ENCODE measurements around the gene SERPINE1.
A peak's percentile ranks its signal among the peaks of the same experiment; 100 is the strongest.

Gene SERPINE1

DNA sequence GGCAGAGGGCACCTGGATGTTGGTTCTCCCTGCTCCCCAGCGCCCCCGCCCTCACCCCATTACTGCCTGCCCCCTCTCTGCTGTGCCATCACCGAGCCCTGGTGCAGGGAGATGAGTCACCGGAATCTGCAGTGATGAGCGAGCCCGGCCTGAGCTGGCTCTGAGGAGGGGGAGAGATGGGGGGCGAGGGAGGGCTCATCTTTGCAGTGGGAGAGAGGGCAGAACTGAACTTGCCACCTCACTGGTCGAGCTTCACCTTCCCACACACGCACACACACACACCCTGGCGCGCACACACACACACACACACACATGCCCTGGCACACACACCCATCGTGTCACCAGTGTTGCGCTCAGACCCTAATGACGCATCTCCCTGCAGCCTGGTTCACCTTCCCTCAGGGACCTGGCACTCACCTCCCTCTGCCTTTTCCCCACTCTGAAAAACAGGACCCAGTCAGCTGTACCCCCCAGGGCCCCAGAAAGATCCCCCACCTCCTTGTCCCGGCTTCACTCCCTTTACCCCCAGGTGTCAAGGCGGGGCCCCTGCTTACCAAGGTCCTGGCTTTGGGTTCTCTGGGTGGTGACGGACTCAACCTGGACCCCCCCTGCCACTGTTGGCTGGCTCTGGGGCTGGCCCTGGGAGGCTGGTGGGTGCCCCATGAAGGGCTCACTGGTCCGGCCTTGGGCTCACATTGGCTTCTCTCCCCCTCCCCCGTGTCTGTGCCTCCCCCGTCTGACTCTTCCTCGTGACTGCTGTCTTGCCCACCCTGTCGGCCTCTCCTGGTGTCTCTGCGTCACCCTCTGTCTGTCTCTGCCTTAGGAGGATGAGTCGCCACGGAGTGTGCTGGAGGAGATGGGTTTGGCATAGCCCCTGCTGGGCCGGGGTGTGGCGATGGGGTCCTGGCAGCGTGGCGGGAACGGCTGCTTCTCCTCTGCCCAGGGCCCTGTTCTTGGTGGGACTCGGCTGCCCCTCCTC is 33.1 kb downstream of the SERPINE1 start:
- no peak for DNase-seq

DNA sequence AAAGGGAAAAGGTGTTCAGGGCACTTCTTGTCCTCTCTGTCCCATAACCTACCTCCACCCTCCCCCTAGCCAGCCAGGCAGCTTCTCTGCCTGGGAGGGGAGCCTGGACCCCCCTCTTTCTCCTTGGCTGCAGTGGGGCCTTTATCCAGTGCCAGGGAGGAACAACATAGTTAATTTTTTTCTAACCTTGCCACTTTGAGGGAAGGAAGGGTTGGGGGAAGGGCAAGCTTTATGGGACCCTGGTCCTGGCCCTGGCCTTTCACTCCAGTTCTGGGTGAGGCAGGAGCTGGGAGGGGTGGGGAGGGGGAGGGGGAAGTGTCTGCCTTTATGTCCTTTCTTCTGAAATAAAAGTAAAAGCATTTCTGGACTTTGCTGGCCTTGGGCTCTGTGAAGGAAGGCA is 34.0 kb downstream of the SERPINE1 start:
- no peak for DNase-seq

DNA sequence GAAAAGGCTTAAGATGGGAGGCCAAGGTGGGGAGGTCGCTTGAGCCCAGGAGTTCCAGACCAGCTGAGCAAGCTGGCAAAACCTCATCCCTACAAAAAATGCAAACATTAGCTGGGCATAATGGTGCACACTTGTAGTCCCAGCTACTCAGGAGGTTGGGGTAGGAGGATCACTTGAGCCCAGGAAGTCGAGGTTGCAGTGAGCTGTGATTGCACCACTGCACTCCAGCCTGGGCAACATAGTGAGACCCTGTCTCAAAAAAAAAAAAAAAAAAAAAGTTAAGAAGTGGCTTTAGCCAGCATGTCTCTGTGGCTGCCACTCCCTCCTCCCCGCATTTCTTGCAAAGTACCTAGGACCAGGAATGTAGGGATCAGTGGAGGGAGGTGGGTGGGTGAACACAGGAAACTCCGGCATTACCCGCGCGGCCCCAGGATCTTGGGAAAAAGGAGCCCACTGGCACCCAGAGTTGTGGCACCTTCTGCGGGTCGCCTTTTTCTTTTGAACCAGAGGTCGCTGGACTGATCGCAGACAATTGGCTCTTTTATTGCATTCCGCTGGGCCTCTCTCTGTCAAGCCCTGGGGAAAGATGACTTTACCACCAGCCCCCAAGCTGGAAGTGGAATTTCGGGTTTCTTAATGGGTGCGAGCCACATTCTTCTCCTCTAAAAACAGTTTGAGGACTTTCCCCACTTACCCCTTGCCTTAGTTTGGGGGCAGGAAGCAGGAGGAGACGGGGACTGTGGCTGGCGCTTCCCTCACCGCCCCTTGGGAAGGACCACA is 35.0 kb downstream of the SERPINE1 start:
- DNase-seq = no peak

- DNase-seq = peak; percentile 15
Measured at GRCh38 chr7:101162551-101163278, 35.8 kb downstream of the SERPINE1 start.

DNA sequence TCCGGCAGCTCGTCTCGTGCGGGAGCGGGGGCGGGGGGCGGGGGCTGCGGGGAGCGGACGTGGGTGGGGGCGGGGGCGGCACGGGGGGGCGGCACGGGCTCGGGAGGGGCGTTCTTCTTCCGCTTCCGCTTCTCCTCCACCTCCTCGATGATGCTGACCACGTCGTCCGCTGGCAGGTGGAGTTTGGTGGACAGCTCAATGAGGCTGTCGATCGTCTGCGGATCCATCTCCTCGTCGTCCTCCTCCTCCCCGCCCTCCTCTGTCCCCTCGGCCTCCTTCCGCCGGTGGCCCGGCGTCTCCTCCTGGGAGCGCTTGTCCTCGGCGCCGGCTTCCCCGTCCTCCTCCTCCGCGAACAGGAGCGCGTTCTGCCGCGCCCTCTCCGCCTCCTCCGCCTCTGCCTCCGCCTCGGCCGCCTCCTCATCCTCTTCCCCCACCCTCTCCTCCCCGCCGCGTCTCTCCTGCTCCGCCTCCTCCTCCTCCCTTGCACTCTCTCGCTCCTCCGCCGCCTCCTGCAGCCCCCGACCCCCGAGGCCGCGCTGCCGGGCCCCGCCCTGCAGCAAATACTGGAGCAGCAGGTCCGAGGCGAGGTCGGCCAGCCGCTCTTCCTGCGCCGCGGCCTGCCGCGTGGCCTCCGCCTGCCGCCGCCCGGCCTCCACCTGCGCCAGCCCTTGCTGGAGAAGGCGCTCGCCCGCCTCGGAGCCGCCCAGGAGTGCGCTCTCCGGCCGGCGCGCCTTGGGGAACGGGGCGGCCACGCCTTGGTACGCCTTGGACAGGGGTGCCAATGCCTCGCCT is 36.6 kb downstream of the SERPINE1 start:
- peak; percentile 59 for DNase-seq

DNA sequence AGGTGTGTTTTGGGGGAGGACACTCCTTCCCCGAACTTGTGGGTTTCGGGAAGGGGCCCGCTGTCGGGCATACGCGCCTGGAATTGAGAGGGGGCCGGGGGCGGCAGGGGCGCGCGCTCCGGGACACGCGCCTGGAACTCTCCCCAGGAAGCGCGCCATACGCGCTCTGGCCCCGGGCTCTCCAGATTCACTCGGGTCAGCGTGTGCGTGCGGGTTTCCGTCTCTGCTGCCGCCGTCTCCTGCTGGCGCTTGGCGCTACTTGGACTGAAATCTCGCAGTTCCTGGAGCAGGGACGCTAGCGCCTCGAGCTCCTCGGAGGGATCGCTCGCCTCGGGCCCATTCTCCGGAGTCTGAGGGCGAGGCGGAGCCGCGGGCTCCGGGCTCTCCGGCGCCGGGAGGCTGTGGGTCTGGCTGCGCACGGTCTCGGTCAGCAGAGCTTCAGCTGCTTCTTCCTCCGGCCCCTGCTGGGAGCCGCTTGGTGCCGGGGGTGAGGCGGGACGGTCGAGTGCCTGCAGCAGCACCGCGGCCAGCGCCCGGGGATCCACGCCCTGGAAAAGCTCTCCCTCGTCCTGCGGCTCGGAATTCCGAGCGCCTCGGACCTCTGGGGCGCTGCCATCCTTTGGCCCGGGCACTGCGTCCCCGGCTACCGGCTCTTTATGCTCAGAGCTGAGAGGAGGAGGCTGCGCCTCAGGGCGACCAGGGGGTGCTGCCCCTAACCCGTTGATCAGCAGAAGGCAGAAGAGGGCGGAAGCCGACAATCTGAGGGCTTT is 37.4 kb downstream of the SERPINE1 start:
- peak; percentile 22 for DNase-seq

DNA sequence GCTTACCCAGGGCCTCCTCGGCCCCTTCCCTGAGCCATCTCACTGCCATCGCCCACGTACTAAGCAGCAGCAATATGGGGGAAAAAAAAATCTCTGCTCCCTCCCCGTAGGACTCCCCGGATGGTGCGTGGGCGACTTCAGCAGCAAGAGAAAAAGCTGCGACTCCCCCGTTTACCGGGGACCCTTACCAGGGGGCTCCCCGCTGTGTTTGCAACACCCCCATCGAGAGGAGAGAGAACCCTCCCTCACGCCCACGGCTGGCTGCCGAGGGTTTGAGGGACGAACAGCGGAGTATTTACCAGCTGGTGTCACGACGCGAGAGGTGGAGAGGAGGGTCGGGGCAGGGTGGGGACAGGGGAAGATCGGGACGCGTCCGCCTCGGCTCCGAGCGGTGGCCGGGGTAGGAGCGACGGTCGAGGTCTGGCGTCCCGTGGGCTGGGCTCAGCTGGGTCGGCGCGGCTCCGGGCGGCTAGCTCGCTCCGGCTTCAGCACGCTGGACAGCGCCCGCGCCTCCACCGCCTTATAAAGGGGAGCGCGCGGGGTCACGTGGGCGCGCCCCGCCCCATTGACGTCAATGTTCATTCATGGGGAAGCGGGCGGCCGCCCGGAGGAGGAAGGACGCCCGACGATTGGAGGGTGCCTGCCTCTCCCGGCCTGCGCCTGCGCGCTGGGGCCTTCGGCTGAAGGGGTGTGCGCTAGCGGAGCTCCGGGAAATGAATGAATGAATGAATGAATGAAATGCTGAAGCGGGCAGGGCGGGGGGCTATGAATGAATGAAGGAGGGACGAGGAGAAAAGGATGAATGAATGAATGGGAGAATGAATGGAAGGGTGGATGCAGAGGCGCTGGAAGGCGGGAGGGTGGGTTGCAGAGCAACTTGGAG is 38.4 kb downstream of the SERPINE1 start, which contains the start of gene VGF:
TSS of gene VGF (minus strand) at position 495 of the 883 bp plus-strand sequence. CDS start 726 bp downstream, outside the sequence.
- peak; percentile 93 for DNase-seq

- DNase-seq = no peak
Measured at GRCh38 chr7:101165958-101166647, 39.2 kb downstream of the SERPINE1 start.

GRCh38 chr7:101166648-101166908 is 39.7 kb downstream of the SERPINE1 start:
- DNase-seq = no peak

DNA sequence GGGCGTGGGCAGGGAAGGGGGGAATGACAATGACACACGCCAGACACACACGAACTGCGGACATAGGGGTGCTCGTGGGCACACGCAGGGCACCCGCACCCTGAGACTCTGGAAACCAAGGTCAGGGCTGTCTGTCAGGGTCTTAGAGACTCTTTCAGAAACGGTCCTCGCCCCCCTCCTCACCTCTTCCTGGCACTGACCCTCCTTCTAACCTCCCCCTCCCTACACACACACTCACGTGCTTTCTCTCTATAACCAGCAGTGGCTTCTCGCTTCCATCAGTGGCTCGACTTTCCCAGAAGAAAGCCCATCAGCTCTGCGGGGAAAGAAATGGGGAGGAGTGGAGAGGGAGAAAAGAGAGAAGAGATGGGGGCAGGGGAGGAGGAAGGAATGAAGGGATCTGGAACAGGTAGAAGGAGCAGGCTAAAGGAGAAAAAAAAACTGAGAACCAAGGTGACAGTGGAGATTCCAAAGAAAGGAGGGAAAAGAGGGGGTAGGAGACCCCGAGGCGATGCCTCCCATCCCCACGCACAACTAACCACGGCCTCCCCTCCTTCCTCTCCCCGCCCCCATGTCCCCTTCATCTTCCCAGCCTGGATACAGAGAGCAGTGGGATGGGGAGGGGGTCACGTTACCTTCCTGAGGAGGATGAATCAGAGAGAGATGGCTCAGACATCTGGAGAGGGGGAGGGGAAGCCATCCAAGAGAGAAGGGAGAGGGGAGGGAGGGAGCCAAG is 40.2 kb downstream of the SERPINE1 start:
- no peak for DNase-seq

- no peak for DNase-seq
Measured at GRCh38 chr7:101167645-101168411, 40.9 kb downstream of the SERPINE1 start.

DNA sequence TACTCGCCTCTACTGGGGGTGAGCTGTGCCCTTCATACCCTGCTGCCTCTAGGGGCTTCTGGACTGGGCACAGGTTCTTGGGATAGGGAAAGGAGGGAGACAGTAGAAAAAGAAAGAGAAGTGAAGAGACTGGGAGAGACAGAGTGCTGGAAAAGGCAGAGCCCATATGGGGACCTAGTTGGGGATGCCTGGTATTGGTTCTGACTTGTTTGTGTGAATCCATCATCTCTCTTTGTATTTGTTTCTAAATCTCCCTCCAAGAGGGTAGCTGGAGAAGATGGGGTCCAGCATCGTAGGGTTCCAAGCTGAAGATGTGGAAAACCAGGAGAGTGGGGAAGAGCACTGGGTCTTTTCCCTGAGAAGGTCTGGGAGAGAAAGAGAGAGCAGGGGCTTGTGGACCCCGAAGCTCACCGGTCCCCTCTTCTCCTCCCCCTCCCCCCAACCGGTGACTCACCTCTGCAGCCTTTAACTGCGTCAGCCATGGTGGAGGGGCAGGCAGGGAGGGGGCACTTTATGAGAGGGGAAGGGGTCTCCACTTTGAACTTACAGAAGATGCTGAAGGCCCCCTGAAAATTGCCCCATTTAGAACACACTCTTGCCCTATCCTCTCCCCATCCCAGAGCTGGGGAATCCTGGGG is 41.6 kb downstream of the SERPINE1 start:
- DNase-seq = no peak

DNA sequence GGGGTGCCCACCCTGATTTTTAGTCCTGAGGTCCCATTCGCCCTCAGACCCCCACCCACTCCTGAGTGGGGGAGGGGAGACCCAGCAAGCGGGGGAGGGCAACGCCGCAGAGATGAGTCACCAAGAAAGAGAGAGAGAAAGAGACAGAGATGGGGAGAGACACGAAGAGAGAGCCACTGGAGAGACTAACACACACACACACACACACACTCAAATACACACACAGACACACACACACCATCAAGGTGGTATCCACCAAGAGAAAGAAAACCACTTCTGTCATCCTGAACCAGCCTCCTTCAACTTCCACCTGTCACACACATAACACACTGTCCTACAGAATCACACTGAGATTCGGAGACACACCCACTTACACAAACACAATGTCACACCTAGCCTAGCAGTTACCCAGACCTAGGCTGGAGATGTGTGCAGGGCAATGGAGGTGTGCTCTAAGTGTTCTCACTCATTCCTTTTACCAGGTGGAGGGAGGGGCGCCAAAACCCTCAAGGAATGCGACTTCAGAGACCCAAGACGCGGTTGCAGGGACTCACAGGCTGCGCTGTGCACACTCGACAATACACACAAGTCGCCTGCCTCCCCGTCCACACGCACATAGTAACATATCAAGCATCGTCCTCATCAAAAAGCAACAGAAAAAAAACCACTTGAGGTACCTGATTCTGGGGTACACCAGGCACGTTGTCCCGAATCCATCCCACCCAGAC is 42.4 kb downstream of the SERPINE1 start:
- DNase-seq = no peak

DNA sequence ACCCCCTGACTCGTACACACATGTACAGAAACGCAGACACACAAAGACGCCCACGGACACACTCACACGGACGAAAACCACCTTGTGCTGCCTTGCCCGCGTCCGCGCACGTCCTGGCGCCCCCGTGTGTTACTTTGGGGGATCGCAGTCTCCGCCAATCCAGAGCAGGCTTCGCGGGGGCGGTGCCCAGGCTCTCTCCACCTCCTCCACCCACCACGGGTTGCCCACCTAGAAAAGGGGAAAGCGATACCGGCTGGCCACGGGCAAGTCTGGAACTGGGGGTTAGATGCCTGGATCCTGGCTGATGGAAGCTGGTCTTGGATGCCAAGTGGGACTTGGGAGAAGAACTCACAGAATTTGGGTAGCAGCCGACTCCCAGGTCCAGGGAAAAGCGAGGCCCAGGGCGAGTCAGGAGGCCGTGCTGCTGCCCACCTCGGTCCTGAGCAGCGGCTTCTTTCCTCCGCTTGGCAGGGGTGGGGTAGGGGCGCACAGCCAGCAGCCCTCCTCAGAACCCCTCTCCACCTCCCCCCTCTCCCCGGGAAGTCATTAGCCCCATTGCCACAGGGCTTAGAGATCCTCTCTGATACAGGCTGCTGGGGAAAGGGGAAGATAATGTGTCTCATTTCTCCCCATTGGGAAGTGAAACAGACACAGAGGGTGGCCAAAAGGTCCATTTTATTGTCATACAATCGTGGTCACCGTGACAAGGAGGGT is 43.1 kb downstream of the SERPINE1 start:
- DNase-seq = peak; percentile 82

- no peak for DNase-seq
Measured at GRCh38 chr7:101170617-101171441, 43.9 kb downstream of the SERPINE1 start.
